Cerebellar nuclear complex (tissue), 1 donor: ENCODE measurements around the gene STOM.

Source experiments
- DNase-seq, 2 experiments: peaks; one replicate each; lab custom pipeline; 2025; lab: John Stamatoyannopoulos, UW

The STOM gene

DNA sequence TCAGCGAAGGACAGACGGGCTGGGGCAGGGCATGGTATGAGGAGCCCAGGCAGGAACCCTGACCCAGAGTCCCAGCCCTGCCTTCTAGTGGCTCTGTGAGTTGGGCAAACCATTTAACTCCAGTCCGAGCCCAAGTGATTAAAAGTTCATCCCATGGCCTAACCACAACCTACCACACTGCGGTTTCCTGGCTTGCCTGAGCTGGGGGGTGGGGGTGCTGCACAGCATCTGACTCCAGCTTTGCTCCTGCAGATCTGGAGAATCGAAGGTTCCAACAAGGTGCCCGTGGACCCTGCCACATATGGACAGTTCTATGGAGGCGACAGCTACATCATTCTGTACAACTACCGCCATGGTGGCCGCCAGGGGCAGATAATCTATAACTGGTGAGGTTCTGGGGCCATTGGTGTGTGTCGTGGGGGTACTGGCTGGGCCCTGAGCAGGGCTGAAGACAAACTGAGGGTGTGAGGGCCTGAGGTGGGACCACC, 49.0 kb downstream of the STOM start:
- no peak for DNase-seq

DNA sequence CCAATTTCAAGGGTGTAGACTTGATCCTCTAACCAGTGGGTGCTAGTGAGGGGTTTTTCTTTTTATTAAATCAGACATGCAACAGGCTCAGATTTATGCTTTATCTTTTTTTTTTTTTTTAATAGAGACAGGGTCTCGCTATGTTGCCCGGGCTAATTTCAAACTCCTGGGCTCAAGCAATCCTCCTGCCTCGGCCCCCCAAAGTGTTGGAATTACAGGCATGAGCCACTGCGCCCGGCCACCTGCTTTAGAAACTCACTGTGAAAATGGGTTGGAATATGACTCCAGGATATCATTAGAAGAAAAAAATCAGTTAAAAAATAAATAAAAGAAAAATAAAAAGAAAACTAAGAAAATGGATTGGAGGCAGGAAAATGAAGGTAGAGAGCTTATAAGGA, 50.7 kb downstream of the STOM start:
- DNase-seq: no peak

DNA sequence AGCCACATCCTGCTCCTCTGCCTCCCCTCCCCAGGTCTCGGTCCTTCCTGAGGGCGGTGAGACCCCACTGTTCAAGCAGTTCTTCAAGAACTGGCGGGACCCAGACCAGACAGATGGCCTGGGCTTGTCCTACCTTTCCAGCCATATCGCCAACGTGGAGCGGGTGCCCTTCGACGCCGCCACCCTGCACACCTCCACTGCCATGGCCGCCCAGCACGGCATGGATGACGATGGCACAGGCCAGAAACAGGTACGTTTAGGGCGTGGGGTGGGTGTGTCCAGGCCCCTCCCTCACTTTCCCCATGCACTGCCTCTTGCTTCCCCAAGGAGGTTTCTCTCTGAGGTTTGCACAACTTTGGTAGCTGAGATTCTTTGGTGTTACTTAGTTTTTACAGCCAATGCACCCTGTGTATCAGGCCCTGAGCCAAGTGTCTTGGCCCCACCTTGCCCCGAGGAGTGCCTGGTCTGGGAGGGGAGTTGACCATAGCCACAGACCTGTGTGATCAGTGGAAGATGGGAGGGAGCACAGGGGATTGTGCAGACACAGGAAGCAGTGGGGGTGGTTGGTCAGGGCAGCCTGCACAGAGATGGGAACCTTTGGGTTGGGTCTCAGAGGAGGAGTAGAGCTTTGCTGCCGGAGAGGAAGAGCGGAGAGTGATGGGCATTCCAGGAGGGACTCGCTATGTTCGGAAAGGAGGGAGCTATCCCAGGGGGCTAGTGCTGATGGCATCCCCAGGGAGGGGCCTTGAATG, 51.2 kb downstream of the STOM start:
- DNase-seq: no peak

DNA sequence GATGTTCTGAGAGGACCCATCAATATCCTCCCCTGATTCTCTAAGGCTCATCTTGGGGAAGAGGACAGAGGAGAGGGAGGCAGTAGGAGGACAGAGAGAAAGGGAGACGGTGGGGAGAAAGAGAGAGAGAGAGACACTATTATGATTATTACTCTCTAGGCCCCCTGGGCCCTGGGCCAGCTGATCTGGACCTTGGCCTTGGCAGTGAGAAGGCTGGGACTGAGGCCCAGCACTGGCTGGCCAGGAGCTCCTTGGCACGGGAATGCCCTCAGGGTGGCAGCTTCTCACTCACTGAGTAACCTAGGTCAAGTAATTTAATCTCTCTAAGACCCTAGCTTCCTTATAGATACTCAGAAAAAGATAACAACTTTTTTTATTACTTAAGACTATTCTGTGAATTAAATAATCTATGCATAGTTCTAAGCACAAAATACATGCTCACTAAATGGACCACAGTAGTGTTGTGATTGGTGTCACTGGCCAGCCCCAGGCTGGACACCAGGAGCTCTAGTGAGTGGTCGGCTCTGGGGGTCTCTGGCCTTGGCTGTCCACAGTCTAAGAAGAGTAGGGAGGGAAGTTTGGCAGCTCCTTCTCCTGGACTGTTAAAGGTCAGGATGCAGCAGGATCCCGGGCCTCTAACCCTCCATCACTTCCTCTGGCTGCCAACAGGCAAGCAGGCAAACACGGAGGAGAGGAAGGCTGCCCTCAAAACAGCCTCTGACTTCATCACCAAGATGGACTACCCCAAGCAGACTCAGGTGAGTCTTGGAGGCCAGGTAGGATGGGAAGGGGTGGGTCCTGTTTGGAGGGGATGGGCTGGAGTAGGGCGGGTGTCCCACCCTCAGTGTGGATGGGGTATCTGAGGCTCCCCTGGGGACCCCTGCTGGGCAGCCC, 52.1 kb downstream of the STOM start:
- no peak for DNase-seq

DNA sequence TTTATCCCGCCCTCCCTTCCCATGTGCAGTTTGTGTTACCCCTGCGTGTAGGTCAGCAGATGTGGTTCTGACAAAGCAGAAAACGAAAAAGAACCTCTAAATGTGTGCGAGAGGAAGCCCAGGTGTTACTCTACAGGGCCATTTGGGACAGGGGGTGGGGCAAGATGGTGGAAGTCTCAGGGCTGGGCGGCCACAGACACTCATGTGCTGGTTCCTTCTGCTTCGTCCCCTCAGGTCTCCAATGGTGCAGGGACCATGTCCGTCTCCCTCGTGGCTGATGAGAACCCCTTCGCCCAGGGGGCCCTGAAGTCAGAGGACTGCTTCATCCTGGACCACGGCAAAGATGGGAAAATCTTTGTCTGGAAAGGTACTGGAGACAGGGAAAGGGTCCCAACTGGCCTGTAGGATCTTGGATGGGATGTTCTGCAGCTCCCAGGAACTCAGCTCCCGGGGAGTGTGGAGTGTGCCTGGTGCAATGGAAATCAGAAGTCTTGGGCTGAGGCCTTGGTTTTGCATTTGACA, 53.1 kb downstream of the STOM start:
- no peak for DNase-seq

DNA sequence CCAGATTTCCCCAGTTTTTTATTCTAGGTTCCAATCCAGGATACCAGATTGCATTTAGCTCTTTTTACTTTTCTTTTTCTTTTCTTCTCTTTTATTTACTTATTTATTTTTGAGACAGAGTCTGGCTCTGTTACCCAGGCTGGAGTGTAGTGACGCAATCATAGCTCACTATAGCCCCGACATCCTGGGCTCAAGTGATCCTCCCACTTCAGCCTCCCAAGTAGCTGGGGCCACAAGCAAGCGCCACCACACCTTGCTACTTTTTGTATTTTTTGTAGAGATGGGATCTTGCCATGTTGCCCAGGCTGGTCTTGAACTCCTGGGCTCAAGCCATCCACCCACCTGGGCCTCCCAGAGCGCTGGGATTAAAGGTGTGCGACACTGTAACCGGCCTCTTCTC, 53.7 kb downstream of the STOM start:
- no peak for DNase-seq

DNA sequence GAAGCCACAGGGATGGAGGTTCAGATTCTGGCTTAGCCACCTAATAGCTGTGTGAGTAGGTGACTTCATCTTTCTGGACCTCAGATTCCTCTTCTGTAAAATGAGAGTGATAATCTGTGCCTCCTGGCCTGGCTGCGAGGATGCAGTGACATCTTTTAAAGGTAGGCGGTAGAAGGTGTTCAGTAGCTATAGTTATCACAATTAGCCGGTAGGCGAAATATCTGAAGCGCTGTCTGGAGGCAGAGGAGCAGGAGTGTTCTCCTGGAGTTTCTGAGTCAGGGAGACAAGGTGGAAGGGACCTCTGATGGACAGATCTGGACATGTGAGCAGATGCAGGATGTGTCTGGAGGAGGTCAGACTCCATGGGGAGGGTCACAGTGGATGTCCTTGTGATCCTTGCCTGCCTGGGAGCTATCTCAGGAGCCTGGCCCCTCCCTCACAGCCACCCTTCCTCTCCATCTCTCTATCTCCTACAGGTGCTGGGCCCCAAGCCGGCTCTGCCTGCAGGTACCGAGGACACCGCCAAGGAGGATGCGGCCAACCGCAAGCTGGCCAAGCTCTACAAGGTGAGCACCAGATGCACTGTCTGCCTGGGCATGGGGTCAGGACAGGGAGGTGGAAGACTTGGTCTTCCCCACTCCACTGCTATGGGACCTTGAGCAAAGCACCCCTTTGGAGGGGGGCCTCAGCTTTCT, 56.4 kb downstream of the STOM start:
- no peak for DNase-seq

DNA sequence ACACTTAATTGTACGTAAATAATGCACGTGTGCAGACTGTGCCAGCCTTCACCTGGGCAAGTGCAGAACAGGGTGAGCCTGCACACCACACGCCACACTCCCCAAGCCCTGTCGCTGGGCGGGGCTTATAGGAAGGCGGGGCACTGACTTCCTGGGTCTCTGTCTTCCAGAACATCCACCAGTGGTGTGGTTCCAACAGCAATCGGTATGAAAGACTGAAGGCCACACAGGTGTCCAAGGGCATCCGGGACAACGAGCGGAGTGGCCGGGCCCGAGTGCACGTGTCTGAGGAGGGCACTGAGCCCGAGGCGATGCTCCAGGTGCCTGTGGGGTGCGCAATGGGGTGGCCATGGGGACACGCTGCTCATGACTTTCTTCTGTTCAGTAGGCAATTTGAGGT, 57.9 kb downstream of the STOM start:
- DNase-seq: no peak

DNA sequence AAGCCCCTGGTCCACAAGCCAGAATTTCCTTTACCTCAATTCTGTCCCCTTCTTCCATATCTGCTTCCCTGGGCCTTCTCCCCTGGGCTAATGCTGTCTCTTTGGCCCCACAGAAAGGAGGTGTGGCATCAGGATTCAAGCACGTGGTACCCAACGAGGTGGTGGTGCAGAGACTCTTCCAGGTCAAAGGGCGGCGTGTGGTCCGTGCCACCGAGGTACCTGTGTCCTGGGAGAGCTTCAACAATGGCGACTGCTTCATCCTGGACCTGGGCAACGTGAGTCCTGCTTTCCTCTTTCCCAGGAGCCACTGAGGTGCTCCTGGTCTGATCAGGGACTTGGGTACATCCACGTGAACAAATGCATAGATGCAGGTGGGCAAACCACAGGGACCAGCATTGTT, 59.5 kb downstream of the STOM start:
- no peak for DNase-seq

DNA sequence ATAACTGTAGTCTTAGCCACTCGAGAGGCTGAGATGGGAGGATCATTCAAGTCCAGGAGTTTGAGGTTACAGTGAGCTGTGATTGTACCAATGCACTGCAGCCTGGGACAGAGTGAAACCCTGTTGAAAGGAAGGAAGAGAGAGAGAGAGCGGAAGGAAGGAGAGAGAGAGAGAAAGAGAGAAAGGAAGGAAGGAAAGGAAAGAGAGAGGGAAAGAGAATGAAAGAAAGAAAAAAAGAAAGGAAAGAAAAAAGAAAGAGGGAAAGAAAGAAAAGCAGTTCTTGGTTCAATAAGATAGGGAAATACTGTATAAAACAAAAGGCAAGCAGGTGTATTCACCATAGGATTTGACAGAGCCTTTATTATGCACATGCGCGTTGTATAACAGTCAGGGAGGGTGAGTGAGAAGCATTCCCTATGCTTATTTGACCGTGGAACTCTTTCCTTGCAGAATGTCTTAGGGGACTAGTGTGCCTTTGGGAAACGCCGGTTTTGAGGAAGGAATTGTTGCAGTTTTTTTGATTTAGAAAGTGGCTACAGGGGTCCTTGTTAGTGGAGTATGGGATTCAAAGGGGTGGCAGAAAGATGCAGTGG, 60.1 kb downstream of the STOM start:
- DNase-seq: no peak

DNA sequence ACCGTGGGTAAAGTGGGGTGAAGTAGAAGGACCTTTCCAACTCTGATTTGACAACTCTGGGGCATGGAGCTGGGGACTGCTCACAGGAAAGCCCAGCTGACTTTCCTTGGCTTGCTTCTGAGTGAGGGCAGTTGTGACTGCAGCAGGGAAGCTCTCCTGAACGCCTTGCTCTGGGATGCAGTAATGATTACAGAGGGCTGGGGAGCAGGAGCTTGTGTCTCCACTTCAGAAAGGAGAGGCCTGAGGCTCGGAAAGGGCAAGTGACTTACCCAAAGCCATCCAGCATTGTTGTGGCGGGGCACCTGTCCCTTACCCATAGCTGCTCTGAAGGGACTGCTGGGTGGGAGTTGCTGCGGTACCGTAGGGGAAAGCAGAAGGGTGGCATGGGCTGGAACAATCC, 60.9 kb downstream of the STOM start:
- no peak for DNase-seq

DNA sequence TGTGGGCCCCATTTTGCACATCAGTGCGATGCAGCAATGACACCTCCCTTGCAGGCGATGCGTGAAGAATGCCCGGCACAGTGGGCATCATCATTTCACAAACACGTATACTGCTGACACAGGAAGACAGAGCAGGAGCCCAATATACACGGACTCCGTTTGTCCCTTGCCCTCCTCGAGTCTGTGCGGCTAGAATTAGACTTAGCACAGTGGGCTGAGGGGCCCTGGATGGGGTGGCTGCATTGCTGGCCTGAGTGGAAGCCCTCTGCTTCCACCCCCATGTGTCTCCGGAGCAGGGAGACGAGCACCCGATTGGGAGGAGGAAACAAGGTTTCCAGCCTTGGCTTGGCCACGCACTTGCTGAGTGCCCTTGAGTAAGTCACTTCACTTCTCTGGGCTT, 61.3 kb downstream of the STOM start:
- no peak for DNase-seq

DNA sequence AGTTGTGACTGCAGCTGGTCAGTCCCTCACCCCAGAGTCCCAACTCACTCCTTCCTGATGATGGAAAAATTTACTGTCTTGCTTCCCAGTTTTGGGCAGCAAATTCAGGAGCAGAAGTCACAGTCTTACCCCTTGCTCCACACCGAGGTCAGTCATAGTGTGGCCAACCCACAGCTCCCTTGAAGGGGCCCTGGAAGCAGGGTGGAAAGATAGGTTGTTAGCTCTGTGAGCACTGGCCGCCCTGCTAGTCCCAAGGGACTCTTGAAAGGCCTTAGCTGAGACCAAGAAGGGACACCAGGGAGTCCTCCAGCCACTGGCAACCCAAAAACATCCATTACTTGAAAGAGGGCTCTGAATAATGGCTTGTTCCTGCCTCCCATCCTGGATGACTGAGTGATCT, 62.1 kb downstream of the STOM start:
- no peak for DNase-seq

DNA sequence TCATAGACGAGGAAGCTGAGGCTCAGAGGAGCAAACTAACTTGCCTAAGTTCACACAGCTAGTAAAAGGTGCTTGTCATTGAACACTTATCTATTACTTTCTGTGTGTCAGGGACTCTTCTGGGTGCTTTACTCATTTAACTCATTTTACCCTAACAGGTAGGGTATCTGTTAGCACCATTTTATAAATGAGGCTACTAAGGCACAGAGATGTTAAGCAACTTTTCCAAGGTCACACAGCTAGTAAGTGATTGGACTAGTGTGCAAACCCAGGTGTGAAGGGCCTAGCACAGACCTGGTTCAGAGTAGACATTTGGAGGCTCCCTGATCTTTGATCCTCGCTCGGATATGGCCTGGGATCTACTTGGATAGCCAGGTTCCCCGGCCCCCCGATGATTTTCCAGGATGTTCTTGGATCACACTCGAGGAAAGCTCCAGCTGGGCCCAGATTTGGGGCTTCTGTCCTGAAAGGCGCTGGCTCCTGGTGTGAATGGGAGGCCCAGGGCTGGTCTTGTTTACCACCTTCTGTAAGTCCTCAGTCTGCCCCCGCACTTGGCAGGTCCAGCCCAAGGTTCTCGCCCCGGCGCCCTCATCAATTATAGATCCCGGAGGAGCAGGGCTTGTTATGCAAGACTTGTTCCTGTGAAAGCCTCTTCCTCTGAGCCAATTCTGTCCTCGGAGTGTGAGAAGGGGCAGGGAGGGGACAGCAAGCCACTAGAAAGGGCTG, 64.6 kb downstream of the STOM start:
- no peak for DNase-seq

DNA sequence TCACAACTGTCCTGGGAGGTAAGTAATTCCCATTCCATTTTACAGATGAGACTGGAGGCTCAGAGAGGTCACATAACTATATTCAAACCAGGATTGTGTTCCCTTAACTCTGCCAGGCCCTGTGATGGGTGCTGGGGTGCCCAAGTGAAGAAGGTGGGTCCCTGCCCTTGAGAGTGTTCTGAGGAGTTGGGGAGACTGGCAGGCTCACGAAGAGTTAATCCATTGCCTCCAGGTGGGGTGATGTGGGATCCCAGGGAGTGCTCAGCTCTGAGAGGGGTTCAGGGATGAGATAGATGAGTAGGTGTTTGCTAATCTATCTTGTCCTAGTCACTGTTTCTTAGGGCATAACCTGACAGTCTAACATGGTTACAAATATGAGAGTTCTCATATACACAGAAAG, 65.3 kb downstream of the STOM start:
- DNase-seq: no peak

DNA sequence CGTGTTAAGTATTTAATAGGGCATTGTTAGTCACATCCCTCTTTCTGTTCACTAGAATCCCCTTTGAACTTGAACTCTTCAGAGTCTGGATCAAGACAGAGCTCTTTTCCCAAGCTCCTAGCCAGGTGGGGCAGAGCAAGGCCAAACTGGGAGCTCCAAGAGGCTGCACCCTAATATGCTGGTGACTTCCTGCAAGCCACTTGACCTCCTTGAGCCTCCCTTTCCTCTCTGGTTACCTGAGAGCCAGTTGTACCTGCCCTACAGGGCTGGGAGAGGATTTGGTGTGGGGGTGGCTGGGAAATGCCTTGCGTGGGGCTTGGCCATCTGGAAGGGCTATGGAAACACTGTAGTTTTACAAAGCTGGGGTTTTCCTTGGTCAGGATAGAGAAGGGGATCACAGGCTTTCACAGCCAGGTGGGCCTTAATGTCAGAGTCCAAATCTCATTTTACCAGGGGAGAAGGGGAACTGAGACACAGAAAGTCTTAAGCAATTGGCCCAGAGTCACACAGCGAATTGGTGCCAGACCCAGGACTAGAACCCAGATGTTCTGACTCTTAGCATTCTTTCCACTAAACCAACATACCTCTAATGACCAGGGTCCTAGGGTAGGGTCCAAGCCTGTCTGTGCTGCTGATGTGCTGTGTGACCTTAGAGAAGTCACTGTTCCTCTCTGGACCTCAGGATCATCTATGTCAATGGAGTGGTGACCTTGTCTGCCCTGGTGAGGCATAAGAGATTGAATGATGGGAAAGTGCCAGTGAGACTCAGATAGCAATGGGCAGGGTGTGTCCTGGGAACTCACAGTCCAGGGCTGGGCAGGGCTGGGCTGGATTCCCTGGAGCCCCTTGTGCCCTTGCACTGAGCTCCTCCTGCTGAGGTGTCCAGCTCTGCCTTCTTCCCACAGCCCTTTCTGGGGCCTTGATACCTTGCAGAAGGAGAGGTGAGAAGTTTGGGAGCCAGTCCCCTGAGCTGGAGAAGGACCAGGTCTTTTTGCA, 66.3 kb downstream of the STOM start:
- no peak for DNase-seq

DNA sequence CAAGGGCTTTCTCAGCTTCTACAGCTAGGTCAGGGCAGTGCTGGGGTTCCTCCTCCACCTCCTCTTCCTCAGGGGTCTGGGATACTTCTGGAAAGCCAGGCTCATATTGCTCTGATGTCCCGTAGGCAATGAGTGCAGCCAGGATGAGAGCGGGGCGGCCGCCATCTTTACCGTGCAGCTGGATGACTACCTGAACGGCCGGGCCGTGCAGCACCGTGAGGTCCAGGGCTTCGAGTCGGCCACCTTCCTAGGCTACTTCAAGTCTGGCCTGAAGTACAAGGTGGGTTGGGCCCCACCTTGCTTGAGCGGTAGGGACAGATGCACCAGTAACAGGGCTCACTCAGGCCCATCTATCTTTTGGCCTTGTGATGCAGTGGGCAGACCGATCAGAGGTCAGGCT, 67.3 kb downstream of the STOM start:
- DNase-seq: no peak

DNA sequence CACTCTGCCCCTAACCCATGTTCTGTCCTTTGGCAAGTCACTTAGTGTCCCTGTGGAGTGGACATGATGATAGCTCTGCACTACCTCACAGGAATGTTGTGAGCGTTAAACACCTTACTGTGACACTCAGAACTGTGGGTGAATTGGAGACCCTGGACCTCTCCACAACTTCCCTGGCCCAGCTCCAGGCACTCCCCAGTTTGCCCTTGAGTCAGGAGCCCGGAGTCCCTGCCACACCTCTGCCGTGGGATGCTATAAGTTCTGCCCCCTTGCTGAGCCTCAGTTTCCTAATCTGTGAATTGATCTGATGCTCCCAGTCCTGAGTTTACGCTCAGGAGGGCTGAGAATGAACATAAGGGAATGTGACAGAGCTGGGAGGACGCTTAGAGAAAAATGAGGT, 67.7 kb downstream of the STOM start:
- no peak for DNase-seq

DNA sequence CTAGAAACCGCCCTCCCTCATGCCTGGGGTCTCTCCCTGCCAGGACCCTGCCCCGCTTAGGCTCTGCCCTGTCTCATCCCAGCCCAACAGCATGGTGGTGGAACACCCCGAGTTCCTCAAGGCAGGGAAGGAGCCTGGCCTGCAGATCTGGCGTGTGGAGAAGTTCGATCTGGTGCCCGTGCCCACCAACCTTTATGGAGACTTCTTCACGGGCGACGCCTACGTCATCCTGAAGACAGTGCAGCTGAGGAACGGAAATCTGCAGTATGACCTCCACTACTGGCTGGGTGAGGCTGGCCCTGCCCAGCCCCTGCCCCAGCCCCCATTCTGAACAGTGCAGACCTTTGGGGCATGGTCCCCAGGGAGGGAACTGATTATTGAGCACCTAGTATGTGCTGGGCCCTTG, 68.2 kb downstream of the STOM start:
- no peak for DNase-seq
